ENCODE measurements around the gene NSMCE1. TPM values are rescaled to one million over a fixed set of nuclear protein-coding genes. Genes with fewer than 3 reads are reported as not detected.

NSMCE1 gene
- total RNA-seq, 1 experiment from 2014 or later: 19.3 TPM

DNA sequence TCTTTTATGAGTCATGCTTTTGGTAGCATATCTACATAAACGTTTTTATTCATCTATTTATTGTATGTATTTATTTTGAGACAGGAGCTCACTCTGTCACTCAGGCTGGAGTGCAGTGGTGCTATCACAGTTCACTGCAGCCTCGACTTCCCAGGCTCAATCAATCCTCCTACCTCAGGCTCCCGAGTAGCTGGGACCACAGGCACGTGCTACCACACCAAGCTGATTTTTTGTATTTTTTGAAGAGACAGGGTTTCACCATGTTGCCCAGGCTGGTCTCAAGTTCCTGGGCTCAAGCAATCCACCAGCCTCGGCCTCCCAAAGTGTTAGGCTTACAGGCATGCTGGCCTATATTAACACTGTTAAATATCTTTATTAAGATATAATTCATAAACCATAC, 24.8 kb upstream of the NSMCE1 start:
- no peaks in the 10 kb centered on the region for H3K4me1 Mint-ChIP-seq
- H3K4me3 Mint-ChIP-seq: no peak overlapping the region
- no peak for DNase-seq
- no peak overlapping the region for H2AK5ac ChIP-seq (ENCODE audit: insufficient read length, low read length)
- H3K9ac ChIP-seq (ENCODE audit: extremely low read depth, insufficient read length, low read length): no peak overlapping the region
- no peaks in the 10 kb centered on the region for H4K20me1 ChIP-seq (ENCODE audit: control insufficient read depth, insufficient read depth, insufficient read length)
- H3K56ac ChIP-seq (ENCODE audit: insufficient read length, low read depth, low read length): no peak overlapping the region
- H3K27ac ChIP-seq (ENCODE audit: insufficient read length, low read depth, low read length): no peak overlapping the region
- H3K79me1 ChIP-seq (ENCODE audit: insufficient read depth, low read depth, low read length, poor library complexity, severe bottlenecking): no peaks in the 10 kb centered on the region
- no peak overlapping the region for H2AFZ ChIP-seq (ENCODE audit: low read length)
- no peak overlapping the region for H3K18ac ChIP-seq (ENCODE audit: insufficient read length, low read depth, low read length)
- no peak overlapping the region for H2BK12ac ChIP-seq (ENCODE audit: insufficient read length, low read depth, low read length)
- no peak overlapping the region for H3K23ac ChIP-seq (ENCODE audit: insufficient read length, low read depth, low read length)
- H3K4me2 ChIP-seq (ENCODE audit: insufficient read depth, insufficient read length, low read length): no peak overlapping the region
- no peak overlapping the region for H2BK5ac ChIP-seq (ENCODE audit: insufficient read length, low read length)
- no peaks in the 10 kb centered on the region for H3K9me3 Mint-ChIP-seq
- no peak overlapping the region for H4K91ac ChIP-seq (ENCODE audit: insufficient read length, low read depth, low read length)
- no peaks in the 10 kb centered on the region for H3K4me1 ChIP-seq (ENCODE audit: insufficient read depth, low read length)
- WGBS (ENCODE audit: extremely low coverage, insufficient read length, low lambda C conversion rate): no CpG with 5 or more reads among the region's 5 CpGs
- H3K23me2 ChIP-seq (ENCODE audit: insufficient read length, low read depth, low read length, poor library complexity, severe bottlenecking): no peaks in the 10 kb centered on the region
- no peak overlapping the region for H2BK20ac ChIP-seq (ENCODE audit: low read depth, low read length, poor library complexity, severe bottlenecking)
- no peaks in the 10 kb centered on the region for H3K79me2 ChIP-seq (ENCODE audit: insufficient read depth, low read length)
- H3T11ph ChIP-seq (ENCODE audit: low read length): no peak overlapping the region
- no peak overlapping the region for H2BK15ac ChIP-seq (ENCODE audit: low read depth, low read length)
- no peak overlapping the region for H4K5ac ChIP-seq (ENCODE audit: insufficient read length, low read depth, low read length)
- no peaks in the 10 kb centered on the region for H3K9me3 ChIP-seq (ENCODE audit: control insufficient read depth, low read depth, low read length)
- no peak overlapping the region for H2BK120ac ChIP-seq (ENCODE audit: low read depth, low read length, poor library complexity, severe bottlenecking)
- H4K8ac ChIP-seq (replicated peaks; ENCODE audit: insufficient read length, low read depth, low read length): no peak overlapping the region
- no peak overlapping the region for H3K27ac Mint-ChIP-seq
- no peak overlapping the region for H3K4ac ChIP-seq (ENCODE audit: low read depth, low read length)
- no peak overlapping the region for H3K14ac ChIP-seq (ENCODE audit: insufficient read depth, low read length)
- no peaks in the 10 kb centered on the region for H3K27me3 Mint-ChIP-seq (ENCODE audit: low read depth)
- TF ChIP-seq, protein P1, sequence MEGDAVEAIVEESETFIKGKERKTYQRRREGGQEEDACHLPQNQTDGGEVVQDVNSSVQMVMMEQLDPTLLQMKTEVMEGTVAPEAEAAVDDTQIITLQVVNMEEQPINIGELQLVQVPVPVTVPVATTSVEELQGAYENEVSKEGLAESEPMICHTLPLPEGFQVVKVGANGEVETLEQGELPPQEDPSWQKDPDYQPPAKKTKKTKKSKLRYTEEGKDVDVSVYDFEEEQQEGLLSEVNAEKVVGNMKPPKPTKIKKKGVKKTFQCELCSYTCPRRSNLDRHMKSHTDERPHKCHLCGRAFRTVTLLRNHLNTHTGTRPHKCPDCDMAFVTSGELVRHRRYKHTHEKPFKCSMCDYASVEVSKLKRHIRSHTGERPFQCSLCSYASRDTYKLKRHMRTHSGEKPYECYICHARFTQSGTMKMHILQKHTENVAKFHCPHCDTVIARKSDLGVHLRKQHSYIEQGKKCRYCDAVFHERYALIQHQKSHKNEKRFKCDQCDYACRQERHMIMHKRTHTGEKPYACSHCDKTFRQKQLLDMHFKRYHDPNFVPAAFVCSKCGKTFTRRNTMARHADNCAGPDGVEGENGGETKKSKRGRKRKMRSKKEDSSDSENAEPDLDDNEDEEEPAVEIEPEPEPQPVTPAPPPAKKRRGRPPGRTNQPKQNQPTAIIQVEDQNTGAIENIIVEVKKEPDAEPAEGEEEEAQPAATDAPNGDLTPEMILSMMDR (conservative IDR thresholded peaks at IDR 0.05): no peak
- no peaks in the 10 kb centered on the region for H3K27me3 ChIP-seq (ENCODE audit: insufficient read depth, low read length)
- no peaks in the 10 kb centered on the region for H3K36me3 Mint-ChIP-seq (ENCODE audit: insufficient read depth in 1 of 3, low read depth in 3 of 3)

All from H9 (cell line).